Stimulated activated CD4-positive, alpha-beta T cell treated with anti-CD3 and anti-CD28 coated beads, Interleukin-1b, Interleukin-23, amount 100 ng/mL, for 24 hours (primary cell): ENCODE measurements around the gene CCDC86.

Source experiments
- DNase-seq, 4 experiments: peaks; one replicate each; pipeline ENCODE4 v3.0.0-alpha.2; 2020; ENCODE audit warnings: low read depth in 4 of 4, low spot score in 1 of 4

Gene CCDC86

GRCh38 chr11:60852117-60852981, 10.4 kb downstream of the CCDC86 start:
- DNase-seq = no peak

- DNase-seq = no peak
Observed at GRCh38 chr11:60852982-60853950, 11.4 kb downstream of the CCDC86 start.

- DNase-seq = no peak
Observed at GRCh38 chr11:60854140-60854846, 12.4 kb downstream of the CCDC86 start.

- DNase-seq = no peak
Observed at GRCh38 chr11:60854847-60855725, 13.2 kb downstream of the CCDC86 start.

GRCh38 chr11:60855726-60856633, 14.1 kb downstream of the CCDC86 start, which contains the start of gene PTGDR2:
Gene PTGDR2 (minus strand): TSS chr11:60855950. CDS start chr11:60853722, 2,228 bp downstream.
- DNase-seq = no peak

- DNase-seq = no peak
Observed at GRCh38 chr11:60857378-60858232, 15.7 kb downstream of the CCDC86 start.

GRCh38 chr11:60858236-60858635, 16.3 kb downstream of the CCDC86 start:
- DNase-seq = no peak

GRCh38 chr11:60858731-60859464, 17.0 kb downstream of the CCDC86 start:
- DNase-seq = no peak

- no peak for DNase-seq
Observed at GRCh38 chr11:60859616-60860250, 17.8 kb downstream of the CCDC86 start.

GRCh38 chr11:60860943-60861342, 19.0 kb downstream of the CCDC86 start:
- DNase-seq = no peak

- DNase-seq = no peak
Observed at GRCh38 chr11:60862171-60862570, 20.3 kb downstream of the CCDC86 start.

- no peak for DNase-seq
Observed at GRCh38 chr11:60863550-60864521, 21.9 kb downstream of the CCDC86 start.

GRCh38 chr11:60864856-60865513, 23.1 kb downstream of the CCDC86 start:
- no peak for DNase-seq

- DNase-seq = no peak
Observed at GRCh38 chr11:60866911-60867870, 25.3 kb downstream of the CCDC86 start, which contains the start of gene ZP1. Gene ZP1 (plus strand): TSS chr11:60867542. CDS start chr11:60867562, 20 bp downstream.
